ENCODE data around the gene CD276.

DNA sequence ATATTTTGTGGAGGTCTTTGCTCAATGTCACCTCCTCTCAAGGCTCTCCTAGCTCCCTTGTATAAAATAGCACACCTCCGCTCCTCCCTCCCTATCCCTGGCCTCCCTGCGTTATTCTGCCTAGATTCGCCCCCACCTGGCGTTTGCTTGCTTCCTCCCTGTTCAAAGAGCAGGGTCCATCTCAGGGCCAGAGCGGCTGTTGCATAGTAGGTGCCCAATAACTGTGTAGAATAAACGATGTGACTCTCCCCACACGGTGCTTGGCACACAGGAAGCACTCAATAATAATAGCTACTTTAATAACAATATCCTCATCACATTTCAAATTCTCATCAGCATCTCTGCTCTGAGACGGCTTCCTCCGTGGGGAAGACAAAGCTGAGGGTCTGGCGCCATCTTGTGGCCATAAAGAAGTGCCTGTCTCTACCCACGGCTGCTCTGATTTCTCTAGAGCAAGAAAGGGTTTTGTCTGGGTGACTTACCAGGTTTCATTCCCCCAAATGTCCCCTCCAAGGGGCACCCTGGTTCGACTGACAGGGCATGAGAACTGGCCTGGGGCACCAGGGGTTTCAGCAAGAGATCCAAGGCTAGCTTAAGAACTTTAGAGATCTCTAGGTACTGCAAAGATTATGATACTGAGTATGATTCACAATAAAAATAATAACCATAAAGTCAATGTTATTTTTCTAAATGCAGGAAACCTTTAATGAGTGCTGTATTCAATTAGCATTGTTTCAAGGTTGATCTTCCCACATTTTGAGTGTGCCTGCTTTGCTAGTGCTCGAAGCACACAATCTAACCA is 16.1 kb downstream of the CD276 start:
- TF ChIP-seq, protein P1, sequence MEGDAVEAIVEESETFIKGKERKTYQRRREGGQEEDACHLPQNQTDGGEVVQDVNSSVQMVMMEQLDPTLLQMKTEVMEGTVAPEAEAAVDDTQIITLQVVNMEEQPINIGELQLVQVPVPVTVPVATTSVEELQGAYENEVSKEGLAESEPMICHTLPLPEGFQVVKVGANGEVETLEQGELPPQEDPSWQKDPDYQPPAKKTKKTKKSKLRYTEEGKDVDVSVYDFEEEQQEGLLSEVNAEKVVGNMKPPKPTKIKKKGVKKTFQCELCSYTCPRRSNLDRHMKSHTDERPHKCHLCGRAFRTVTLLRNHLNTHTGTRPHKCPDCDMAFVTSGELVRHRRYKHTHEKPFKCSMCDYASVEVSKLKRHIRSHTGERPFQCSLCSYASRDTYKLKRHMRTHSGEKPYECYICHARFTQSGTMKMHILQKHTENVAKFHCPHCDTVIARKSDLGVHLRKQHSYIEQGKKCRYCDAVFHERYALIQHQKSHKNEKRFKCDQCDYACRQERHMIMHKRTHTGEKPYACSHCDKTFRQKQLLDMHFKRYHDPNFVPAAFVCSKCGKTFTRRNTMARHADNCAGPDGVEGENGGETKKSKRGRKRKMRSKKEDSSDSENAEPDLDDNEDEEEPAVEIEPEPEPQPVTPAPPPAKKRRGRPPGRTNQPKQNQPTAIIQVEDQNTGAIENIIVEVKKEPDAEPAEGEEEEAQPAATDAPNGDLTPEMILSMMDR (IDR thresholded peaks at IDR 0.05; ENCODE audit: low read depth, low read length, poor library complexity, severe bottlenecking), result peak; percentile 94
- no peak for TF ChIP-seq EZH2phosphoT487 (IDR thresholded peaks at IDR 0.05; ENCODE audit: borderline replicate concordance, low read length)

All from DOHH2 (cell line).